Activated CD8-positive, alpha-beta memory T cell treated with anti-CD3 and anti-CD28 coated beads, Interleukin-2, amount 50 U/mL, for 1 hour (primary cell): Measurements from ENCODE around the gene DAPK2.
"Not testable (repeated sequence)": the region's sequence is repeated elsewhere in the genome, so short reads cannot be mapped to it uniquely, and the experiment has no call there.

Source experiments
- DNase-seq: peaks from one replicate; pipeline ENCODE4 v3.0.0-alpha.2; 2020; ENCODE audit errors: extremely low read depth

Gene DAPK2

GRCh38 chr15:64046421-64047153 lies at the start of gene DAPK2:
Gene DAPK2, minus strand, starts transcription at chr15:64046485. Its CDS starts 6,224 bp downstream, at chr15:64040261.
- peak; percentile 12 for DNase-seq

GRCh38 chr15:64095431-64095794 lies 49.1 kb upstream of the DAPK2 start:
- DNase-seq: no peak

- DNase-seq: peak; percentile 68
Observed at GRCh38 chr15:64093627-64094417, 47.5 kb upstream of the DAPK2 start, which contains the start of gene CIAO2A. Gene CIAO2A, minus strand, starts transcription at chr15:64093838. Its CDS starts 70 bp downstream, at chr15:64093768.

GRCh38 chr15:64092864-64093626 lies 46.8 kb upstream of the DAPK2 start:
- no peak for DNase-seq

GRCh38 chr15:64092075-64092820 lies 46.0 kb upstream of the DAPK2 start:
- no peak for DNase-seq

- no peak for DNase-seq
Observed at GRCh38 chr15:64090527-64090926, 44.2 kb upstream of the DAPK2 start.

- DNase-seq: no peak
Observed at GRCh38 chr15:64089543-64090280, 43.4 kb upstream of the DAPK2 start.

- no peak for DNase-seq
Observed at GRCh38 chr15:64082757-64083156, 36.5 kb upstream of the DAPK2 start.

GRCh38 chr15:64073496-64073895 lies 27.2 kb upstream of the DAPK2 start:
- not testable (repeated sequence) for DNase-seq

- no peak for DNase-seq
Observed at GRCh38 chr15:64072812-64073211, 26.5 kb upstream of the DAPK2 start.

GRCh38 chr15:64071931-64072765 lies 25.9 kb upstream of the DAPK2 start:
- DNase-seq: no peak

GRCh38 chr15:64070965-64071851 lies 24.9 kb upstream of the DAPK2 start:
- no peak for DNase-seq

GRCh38 chr15:64070106-64070505 lies 23.8 kb upstream of the DAPK2 start:
- DNase-seq: no peak

GRCh38 chr15:64068133-64068532 lies 21.8 kb upstream of the DAPK2 start:
- DNase-seq: no peak

- peak; percentile 21 for DNase-seq
Observed at GRCh38 chr15:64067564-64068030, 21.3 kb upstream of the DAPK2 start.

- no peak for DNase-seq
Observed at GRCh38 chr15:64066451-64066850, 20.2 kb upstream of the DAPK2 start.

- no peak for DNase-seq
Observed at GRCh38 chr15:64060716-64061115, 14.4 kb upstream of the DAPK2 start.

- DNase-seq: not testable (repeated sequence)
Observed at GRCh38 chr15:64059104-64059503, 12.8 kb upstream of the DAPK2 start.

GRCh38 chr15:64058279-64058678 lies 12.0 kb upstream of the DAPK2 start:
- no peak for DNase-seq
